ENCODE data around the gene SLC6A13. TPM values are rescaled to one million over a fixed set of nuclear protein-coding genes. Genes with fewer than 3 reads are reported as not detected.

SLC6A13 gene
- total and polyA plus RNA-seq, 2 of the 8 experiments (the other 6 are each of a cell fraction or from before 2014, with no cell fraction given) = 0.03 TPM; not detected in 1

- no peak overlapping the region for H4K5ac ChIP-seq (ENCODE audit: insufficient read length, low read depth, low read length)
- DNase-seq (ENCODE audit: low read depth in 1 of 2, low spot score in 2 of 2) (no peak), FAIRE-seq (no peak)
- no peaks in the 10 kb centered on the region for H4K20me1 ChIP-seq (replicated peaks in 1 of 2; ENCODE audit: control insufficient read depth in 1 of 2, insufficient read depth in 2 of 2, low read length in 2 of 2)
- CTCF ChIA-PET (ENCODE audit: partially characterized antibody) = interaction anchor here (0.8 to 5.8 kb wide), 8 partner anchors 10 to 74 kb away, joined by 3 to 60 read pairs (median 9); no protein-coding TSS in a partner anchor
- WGBS, 2 experiments (ENCODE audit: extremely low coverage in 1 of 2, insufficient coverage in 1 of 2, insufficient read length in 1 of 2, insufficient replicate concordance in 2 of 2, low coverage in 1 of 2, low lambda C conversion rate in 2 of 2, missing lambda C conversion rate in 1 of 2) = 79% methylated on average over 11 of the region's 11 CpGs; no CpG with 5 or more reads in 1 of the 2 experiments
- no peak overlapping the region for H2AFZ ChIP-seq (ENCODE audit: low read length)
- no peak overlapping the region for H3K27ac ChIP-seq (ENCODE audit: low read depth, low read length)
- H2BK15ac ChIP-seq (ENCODE audit: low read length) = no peak overlapping the region
- no peak overlapping the region for H3K23ac ChIP-seq (ENCODE audit: insufficient read length)
- H2BK20ac ChIP-seq (ENCODE audit: low read length) = no peak overlapping the region
- no peak overlapping the region for H3K14ac ChIP-seq (ENCODE audit: insufficient read length)
- no peak overlapping the region for H2BK120ac ChIP-seq (replicated peaks; ENCODE audit: low read depth, low read length)
- H3K23me2 ChIP-seq (ENCODE audit: low read depth, low read length) = no peaks in the 10 kb centered on the region
- H2BK12ac ChIP-seq (ENCODE audit: low read depth, low read length) = no peak overlapping the region; the same call in 1 of the 2 replicates
- H3K4me2 ChIP-seq (ENCODE audit: insufficient read depth in 1 of 2, low read depth in 2 of 2, low read length in 2 of 2) = no peak overlapping the region
- POLR2A ChIA-PET (ENCODE audit: partially characterized antibody) = interaction anchor here (1.1 to 1.6 kb wide), 6 partner anchors 9 to 52 kb away, joined by 3 to 6 read pairs (median 3); no protein-coding TSS in a partner anchor
- no peak overlapping the region for H3K56ac ChIP-seq (replicated peaks; ENCODE audit: insufficient read length, low read depth, low read length)
- no peak overlapping the region for H4K8ac ChIP-seq (ENCODE audit: extremely low read depth, insufficient read depth, low read length)
- H3K18ac ChIP-seq (ENCODE audit: extremely low read depth, low read length) = 0 out of 2 replicates have a peak overlapping the region, but pooled peaks have one; percentile 52
- no peak overlapping the region for H3K9ac ChIP-seq (replicated peaks in 1 of 4; ENCODE audit: extremely low read depth in 1 of 4, low read depth in 3 of 4, low read length in 3 of 4)
- peaks cover 0 to 12% (median 7%) of the 10 kb centered on the region in 4 experiments; a peak in 6 of 7 replicates for H3K4me1 ChIP-seq (replicated peaks in 1 of 4; ENCODE audit: control insufficient read depth in 3 of 4, insufficient read depth in 4 of 4, low read length in 3 of 4)
- H3K4me3 ChIP-seq (ENCODE audit: extremely low read depth in 1 of 4, insufficient read depth in 2 of 4, low read depth in 3 of 4, low read length in 4 of 4) = no peak overlapping the region
- H3K79me2 ChIP-seq (ENCODE audit: control insufficient read depth in 1 of 2, insufficient read depth in 2 of 2, low read length in 2 of 2) = no peaks in the 10 kb centered on the region
- no peak overlapping the region for H2BK5ac ChIP-seq (ENCODE audit: low read depth, low read length)
- TF ChIP-seq YY1 (IDR thresholded peaks at IDR 0.05; ENCODE audit: low read depth, low read length) = no peak
- peak; percentile 51; the same call in 1 of the 2 replicates for TF ChIP-seq MAFK (IDR thresholded peaks at IDR 0.05; ENCODE audit: low read depth, low read length)
- no peak for TF ChIP-seq SAP30 (IDR thresholded peaks at IDR 0.05; ENCODE audit: insufficient read depth, insufficient replicate concordance, low read length)
- TF ChIP-seq EP300 (IDR thresholded peaks at IDR 0.05; ENCODE audit: borderline replicate concordance in 1 of 2, low read depth in 2 of 2, low read length in 2 of 2) = no peak
- 0 out of 2 replicates have a peak, but pooled peaks have one; percentile 50 for TF ChIP-seq TCF12 (IDR thresholded peaks at IDR 0.05; ENCODE audit: low read depth, low read length)
- no peak for TF ChIP-seq SIN3A (conservative IDR thresholded peaks at IDR 0.05 in 1 of 2, IDR thresholded peaks at IDR 0.05 in 1 of 2; ENCODE audit: low read depth in 1 of 2, low read length in 2 of 2)
- H3K36me3 ChIP-seq (ENCODE audit: control insufficient read depth in 2 of 4, insufficient read depth in 4 of 4, low read length in 3 of 4) = no peaks in the 10 kb centered on the region
- no peak overlapping the region for H3K4ac ChIP-seq (replicated peaks; ENCODE audit: insufficient read length, low read depth, low read length)
- H4K91ac ChIP-seq (replicated peaks; ENCODE audit: insufficient read length, low read length) = no peak overlapping the region
- no peaks in the 10 kb centered on the region; a peak in 1 of 7 replicates for H3K27me3 ChIP-seq (replicated peaks in 1 of 4; ENCODE audit: control insufficient read depth in 3 of 4, extremely low read depth in 1 of 4, insufficient read depth in 3 of 4, low read length in 3 of 4)
- no peak overlapping the region for H2AK5ac ChIP-seq (ENCODE audit: low read depth, low read length)
- no peaks in the 10 kb centered on the region for H3K79me1 ChIP-seq (ENCODE audit: low read depth, low read length)
- H3K9me3 ChIP-seq (ENCODE audit: insufficient read depth in 2 of 2, low read depth in 1 of 2, low read length in 1 of 2) = no peaks in the 10 kb centered on the region
Measured at GRCh38 chr12:179131-179884, 83.3 kb downstream of the SLC6A13 start.
